GM18511 (cell line): ENCODE data around the gene MYT1.
"Not testable (repeated sequence)": the region's sequence is repeated elsewhere in the genome, so short reads cannot be mapped to it uniquely, and the experiment has no call there.

ENCODE experiments used
- ATAC-seq: cut with Tn5 transposase; IDR thresholded peaks from one replicate; pipeline ENCODE4 v1.9.1; 2021; ENCODE audit warnings: mild to moderate bottlenecking, moderate library complexity; ENCODE audit not compliant: unreplicated experiment

The MYT1 gene

GRCh38 chr20:64258071-64258823, 94.0 kb downstream of the MYT1 start:
- ATAC-seq, result no peak

- no peak for ATAC-seq
These were observed 96.0 kb downstream of the MYT1 start for GRCh38 chr20:64260239-64260638.

DNA sequence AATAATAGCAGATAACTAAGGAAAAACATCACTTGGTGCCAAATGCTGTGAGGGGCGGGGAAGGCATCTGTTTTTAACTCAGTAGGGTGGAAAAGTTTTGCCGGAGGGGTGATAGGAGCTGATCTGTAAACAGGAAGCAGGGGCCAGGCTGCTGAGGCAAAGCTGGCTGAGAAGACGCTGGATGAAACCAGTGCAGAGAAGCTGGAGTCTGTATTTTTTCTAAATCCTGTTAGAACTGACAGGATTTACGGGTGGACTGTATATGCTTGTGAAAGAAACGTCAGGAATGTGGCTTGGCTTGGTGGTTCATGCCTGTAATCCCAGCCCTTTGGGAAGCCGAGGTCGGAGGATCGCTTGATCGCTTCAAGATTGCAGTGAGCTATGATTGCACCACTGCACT, 96.9 kb downstream of the MYT1 start:
- ATAC-seq, result no peak

DNA sequence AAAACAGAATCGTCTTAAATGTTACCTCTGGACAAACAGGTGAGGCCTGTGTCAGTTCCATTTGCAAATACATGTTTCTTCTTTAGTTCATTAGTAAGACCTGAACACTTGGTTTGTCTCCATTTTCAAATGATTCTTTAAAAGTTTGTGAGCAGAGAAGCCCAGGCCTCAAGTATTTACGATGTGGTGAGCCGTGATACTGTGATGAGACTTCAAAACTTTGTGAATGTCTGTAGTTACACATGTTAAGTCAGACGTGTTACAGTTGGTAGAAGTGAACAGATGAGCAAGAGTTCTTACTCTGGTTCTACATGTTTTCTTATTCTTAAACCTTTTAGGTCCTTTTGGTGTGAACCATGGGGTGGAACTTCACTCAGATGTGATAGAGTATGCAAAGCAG, 99.8 kb downstream of the MYT1 start:
- no peak for ATAC-seq

GRCh38 chr20:64265201-64265600, 100.9 kb downstream of the MYT1 start:
- ATAC-seq, result no peak

DNA sequence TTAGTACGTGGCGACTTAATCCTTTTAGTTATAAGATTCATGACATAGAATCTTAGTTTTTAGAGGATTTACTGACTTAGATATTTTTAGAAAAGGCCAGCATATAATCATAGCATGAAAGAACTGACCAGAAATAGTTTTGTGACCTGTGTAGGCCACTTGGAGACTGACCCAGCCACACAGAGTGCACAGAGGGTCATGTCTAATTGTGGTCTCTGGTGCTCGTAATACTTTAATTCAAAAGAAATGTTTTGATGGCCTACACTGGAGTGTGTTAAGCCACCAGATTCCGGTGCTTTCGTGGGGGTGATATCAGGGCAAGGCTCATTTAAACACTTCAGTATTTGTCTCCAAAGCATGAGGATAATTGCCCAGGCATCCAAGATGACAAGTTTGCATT, 102.7 kb downstream of the MYT1 start:
- ATAC-seq, result no peak

DNA sequence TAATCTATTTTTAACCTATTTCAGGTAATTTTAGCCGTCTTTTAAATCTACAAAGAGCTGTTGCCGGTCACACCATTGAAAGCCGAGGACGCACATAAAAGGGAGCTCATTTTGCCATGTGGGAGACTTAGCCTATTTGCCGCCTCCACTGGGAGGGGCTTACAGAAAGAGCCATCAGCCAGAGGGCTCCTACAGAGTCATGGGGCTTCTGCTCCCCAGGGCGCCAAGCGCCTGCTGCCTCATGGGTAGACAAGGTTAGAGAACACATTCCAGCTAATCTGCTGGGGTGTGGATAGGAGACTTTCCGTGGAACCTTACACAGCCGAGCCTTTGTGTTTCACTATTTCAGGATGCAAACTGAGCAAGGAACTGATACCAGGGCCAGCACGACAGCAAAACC, 103.9 kb downstream of the MYT1 start:
- ATAC-seq, result no peak

- no peak for ATAC-seq
These were observed 105.6 kb downstream of the MYT1 start for GRCh38 chr20:64269604-64270411.

GRCh38 chr20:64271636-64272035, 107.4 kb downstream of the MYT1 start:
- no peak for ATAC-seq

- ATAC-seq, result no peak
These were observed 108.9 kb downstream of the MYT1 start for GRCh38 chr20:64273109-64273508.

DNA sequence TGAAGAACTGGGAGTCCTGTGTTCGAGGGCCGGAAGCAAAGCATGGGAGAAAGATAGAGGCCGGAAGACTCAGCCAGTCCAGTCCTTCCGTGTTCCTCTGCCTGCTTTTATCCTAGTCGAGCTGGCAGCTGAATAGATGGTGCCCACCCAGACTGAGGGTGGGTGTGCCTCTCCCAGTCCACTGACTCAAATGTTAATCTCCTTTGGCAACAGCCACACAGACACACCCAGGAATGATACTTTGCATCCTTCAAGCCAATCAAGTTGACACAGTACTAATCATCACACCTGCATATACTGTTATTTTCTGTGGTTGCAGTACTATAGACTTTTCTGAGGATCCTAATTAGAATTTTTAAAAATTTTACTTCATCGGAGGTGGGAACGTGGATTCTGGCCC, 112.6 kb downstream of the MYT1 start:
- ATAC-seq, result no peak

DNA sequence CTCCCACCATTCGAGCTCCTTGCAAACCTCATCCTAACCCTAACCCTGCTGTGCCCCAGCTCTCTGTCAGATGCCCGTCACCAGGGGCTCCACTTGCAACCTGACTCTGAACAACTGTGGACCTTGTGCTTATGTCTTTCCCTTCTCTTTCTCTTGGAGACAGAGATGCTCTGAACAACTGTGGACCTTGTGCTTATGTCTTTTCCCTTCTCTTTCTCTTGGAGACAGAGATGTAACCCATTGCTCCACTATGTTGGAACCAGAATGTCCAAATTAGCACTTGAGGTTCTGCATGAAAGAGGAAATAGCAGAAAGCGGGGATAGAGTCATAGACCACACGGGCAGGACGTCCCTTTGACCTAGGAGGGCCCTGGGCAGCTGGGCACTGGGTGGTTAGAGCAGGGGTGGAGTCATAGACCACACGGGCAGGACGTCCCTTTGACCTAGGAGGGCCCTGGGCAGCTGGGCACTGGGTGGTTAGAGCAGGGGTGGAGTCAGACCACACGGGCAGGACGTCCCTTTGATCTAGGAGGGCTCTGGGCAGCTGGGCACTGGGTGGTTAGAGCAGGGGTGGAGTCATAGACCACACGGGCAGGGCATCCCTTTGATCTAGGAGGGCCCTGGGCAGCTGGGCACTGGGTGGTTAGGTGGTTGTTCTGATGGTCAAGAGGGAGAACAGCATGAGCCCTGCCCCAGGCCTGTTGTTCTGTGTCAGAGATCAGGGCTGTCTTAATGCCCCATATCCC, 113.5 kb downstream of the MYT1 start:
- no peak for ATAC-seq

DNA sequence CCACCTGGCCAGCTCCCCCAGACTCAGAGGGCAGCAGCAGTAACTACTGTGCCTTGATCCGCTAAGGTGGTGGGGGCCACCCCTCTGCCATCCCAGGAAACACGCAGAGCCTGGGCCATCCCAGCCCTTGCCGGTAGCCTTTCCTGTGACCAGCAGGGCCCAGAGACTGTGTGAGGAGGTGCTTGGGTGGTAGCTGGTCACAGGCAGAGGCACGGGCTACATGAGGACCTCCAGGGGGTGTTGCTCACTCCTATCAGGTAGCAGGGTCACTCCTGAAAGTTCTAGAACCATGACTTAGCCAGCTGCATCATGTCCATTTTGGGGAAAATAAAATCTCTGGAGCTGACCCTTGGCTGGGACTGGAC, 114.0 kb downstream of the MYT1 start:
- no peak for ATAC-seq

GRCh38 chr20:64279826-64280459, 115.7 kb downstream of the MYT1 start:
- no peak for ATAC-seq

- no peak for ATAC-seq
These were observed 116.2 kb downstream of the MYT1 start for GRCh38 chr20:64280460-64280843.

GRCh38 chr20:64283646-64284045, 119.4 kb downstream of the MYT1 start:
- no peak for ATAC-seq

- peak; percentile 94 for ATAC-seq
These were observed 121.6 kb downstream of the MYT1 start for GRCh38 chr20:64285579-64286446.

DNA sequence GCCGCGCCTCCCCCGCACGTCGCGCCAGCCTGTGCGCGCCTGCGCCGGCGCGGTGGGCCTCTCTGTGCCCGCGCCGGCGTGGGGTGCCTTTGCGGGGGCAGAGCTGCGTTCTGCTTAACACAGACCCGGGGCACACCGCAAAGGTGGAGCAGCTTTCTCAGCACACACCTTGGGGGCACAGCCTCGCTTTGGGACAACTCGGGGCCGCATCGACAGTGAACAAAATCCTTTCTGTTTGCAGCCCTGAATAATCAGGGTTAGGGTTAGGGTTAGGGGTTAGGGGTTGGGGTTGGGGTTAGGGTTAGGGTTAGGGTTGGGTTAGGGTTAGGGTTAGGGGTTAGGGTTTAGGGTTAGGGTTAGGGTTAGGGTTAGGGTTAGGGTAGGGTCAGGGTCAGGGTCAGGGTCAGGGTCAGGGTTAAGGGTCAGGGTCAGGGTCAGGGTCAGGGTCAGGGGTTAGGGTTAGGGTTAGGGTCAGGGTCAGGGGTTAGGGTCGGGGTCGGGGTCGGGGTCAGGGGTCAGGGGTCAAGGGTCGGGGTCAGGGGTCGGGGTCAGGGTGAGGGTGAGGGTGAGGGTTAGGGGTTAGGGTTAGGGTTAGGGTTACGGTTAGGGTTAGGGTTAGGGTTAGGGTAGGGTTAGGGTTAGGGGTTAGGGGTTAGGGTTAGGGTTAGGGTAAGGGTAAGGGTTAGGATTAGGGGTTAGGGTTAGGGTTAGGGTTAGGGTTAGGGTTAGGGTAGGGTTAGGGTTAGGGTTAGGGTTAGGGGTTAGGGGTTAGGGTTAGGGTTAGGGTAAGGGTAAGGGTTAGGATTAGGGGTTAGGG, 122.4 kb downstream of the MYT1 start:
- not testable (repeated sequence) for ATAC-seq

DNA sequence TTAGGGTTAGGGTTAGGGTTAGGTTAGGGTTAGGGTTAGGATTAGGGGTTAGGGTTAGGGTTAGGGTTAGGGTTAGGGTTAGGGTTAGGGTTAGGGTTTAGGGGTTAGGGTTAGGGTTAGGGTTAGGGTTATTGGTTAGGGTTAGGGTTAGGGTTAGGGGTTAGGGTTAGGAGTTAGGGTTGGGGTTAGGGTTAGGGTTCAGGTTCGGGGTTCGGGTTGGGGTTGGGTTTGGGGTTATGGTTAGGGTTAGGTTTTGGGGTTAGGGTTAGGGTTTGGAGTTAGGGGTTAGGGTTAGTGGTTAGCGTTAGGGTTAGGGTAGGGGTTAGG, 123.0 kb downstream of the MYT1 start:
- not testable (repeated sequence) for ATAC-seq
